ENCODE results near the gene TECPR2. TPM values are rescaled to one million over a fixed set of nuclear protein-coding genes. Genes with fewer than 3 reads are reported as not detected.

TECPR2 gene
- total and polyA plus RNA-seq, 4 donors, result 2.0 to 12.6 (median 5.2) TPM

GRCh38 chr14:102315121-102315520 lies 47.6 kb upstream of the TECPR2 start:
- DNase-seq (ENCODE audit: low spot score), result no peak
- H3K36me3 ChIP-seq (ENCODE audit: control insufficient read depth in 4 of 4, insufficient read depth in 3 of 4, low read depth in 1 of 4, low read length in 3 of 4), result no peaks in the 10 kb centered on the region
- no peaks in the 10 kb centered on the region for H3K27me3 ChIP-seq (ENCODE audit: control insufficient read depth in 4 of 4, insufficient read depth in 4 of 4, low read length in 3 of 4)
- H3K27ac ChIP-seq (ENCODE audit: low read depth in 1 of 2, low read length in 2 of 2), result no peak overlapping the region
- no peak overlapping the region for H3K9ac ChIP-seq (ENCODE audit: low read depth in 1 of 2, low read length in 2 of 2)
- no peaks in the 10 kb centered on the region for H3K9me3 ChIP-seq (ENCODE audit: control insufficient read depth in 4 of 4, low read length in 3 of 4)
- H3K4me1 ChIP-seq (ENCODE audit: control insufficient read depth in 4 of 4, insufficient read depth in 4 of 4, low read length in 3 of 4), result peaks cover 5 to 40% (median 26%) of the 10 kb centered on the region in 4 donors
- TF ChIP-seq HNF4G (IDR thresholded peaks at IDR 0.05) (no peak), HNF4A (conservative IDR thresholded peaks at IDR 0.05) (no peak), REST (IDR thresholded peaks at IDR 0.05) (no peak), FOXA2 (IDR thresholded peaks at IDR 0.05) (no peak), FOXA1 (IDR thresholded peaks at IDR 0.05) (no peak), RAD21 (IDR thresholded peaks at IDR 0.05) (no peak), GABPA (IDR thresholded peaks at IDR 0.05 in 1 of 2, conservative IDR thresholded peaks at IDR 0.05 in 1 of 2) (no peak), YY1 (IDR thresholded peaks at IDR 0.05) (no peak), RXRA (IDR thresholded peaks at IDR 0.05) (no peak), SP1 (IDR thresholded peaks at IDR 0.05) (no peak), EGR1 (IDR thresholded peaks at IDR 0.05; ENCODE audit: low read depth in 2 of 2) (no peak), JUND (IDR thresholded peaks at IDR 0.05) (no peak), ZBTB33 (IDR thresholded peaks at IDR 0.05) (no peak)
- TF ChIP-seq, protein P1, sequence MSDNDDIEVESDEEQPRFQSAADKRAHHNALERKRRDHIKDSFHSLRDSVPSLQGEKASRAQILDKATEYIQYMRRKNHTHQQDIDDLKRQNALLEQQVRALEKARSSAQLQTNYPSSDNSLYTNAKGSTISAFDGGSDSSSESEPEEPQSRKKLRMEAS (IDR thresholded peaks at IDR 0.05), result no peak
- no peak overlapping the region for H3K4me3 ChIP-seq (ENCODE audit: low read depth in 1 of 3, low read length in 3 of 3)
- 93% methylated on average over 6 of the region's 6 CpGs for WGBS

DNA sequence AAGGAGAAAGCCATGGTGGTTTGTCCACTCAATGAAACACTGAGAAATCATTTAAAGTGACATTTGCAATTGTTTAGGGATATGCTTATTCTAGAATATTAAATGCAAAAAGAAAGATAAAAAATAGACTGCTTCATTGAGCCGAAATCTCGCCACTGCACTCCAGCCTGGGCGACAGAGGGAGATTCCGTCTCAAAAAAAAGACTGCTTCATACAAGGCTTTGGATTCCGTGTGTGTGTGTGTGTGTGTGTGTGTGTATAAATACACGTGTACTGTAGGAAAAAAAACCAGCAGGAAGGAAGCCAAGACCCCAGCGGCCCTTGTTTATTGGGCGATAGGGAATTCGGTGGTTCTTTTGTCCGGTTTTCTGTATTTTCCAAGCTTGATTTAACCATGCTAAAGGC lies 46.4 kb upstream of the TECPR2 start:
- TF ChIP-seq SP1 (IDR thresholded peaks at IDR 0.05) (no peak), GABPA (IDR thresholded peaks at IDR 0.05 in 1 of 2, conservative IDR thresholded peaks at IDR 0.05 in 1 of 2) (peak in 1 of 2 donors; percentile 18)
- Histone ChIP-seq H3K27ac (ENCODE audit: low read depth in 1 of 2, low read length in 2 of 2) (peak overlapping the region; percentile 61 to 73), H3K9me3 (ENCODE audit: control insufficient read depth in 4 of 4, low read length in 3 of 4) (no peaks in the 10 kb centered on the region), H3K36me3 (ENCODE audit: control insufficient read depth in 4 of 4, insufficient read depth in 3 of 4, low read depth in 1 of 4, low read length in 3 of 4) (no peaks in the 10 kb centered on the region), H3K9ac (ENCODE audit: low read depth in 1 of 2, low read length in 2 of 2) (peak overlapping the region; percentile 4 to 70), H3K27me3 (ENCODE audit: control insufficient read depth in 4 of 4, insufficient read depth in 4 of 4, low read length in 3 of 4) (no peaks in the 10 kb centered on the region), H3K4me1 (ENCODE audit: control insufficient read depth in 4 of 4, insufficient read depth in 4 of 4, low read length in 3 of 4) (peaks cover 7 to 50% (median 37%) of the 10 kb centered on the region in 4 donors), H3K4me3 (ENCODE audit: low read depth in 1 of 3, low read length in 3 of 3) (peak overlapping the region; percentile 23 to 59 (median 50))
- WGBS, result 7% methylated on average over 10 of the region's 10 CpGs
- DNase-seq (ENCODE audit: low spot score), result peak; percentile 48
